ENCODE measurements around the gene PCDH9.

GRCh38 chr13:66305961-66306617 lies 924.0 kb downstream of the PCDH9 start:
- TF ChIP-seq FOS (IDR thresholded peaks at IDR 0.05; ENCODE audit: borderline replicate concordance, extremely low read depth, insufficient read length), result no peak
- no peak for TF ChIP-seq POLR2A (IDR thresholded peaks at IDR 0.05; ENCODE audit: low read depth, low read length)
- no peak for TF ChIP-seq EP300 (IDR thresholded peaks at IDR 0.05; ENCODE audit: borderline replicate concordance in 1 of 2, control insufficient read depth in 1 of 2, low read depth in 2 of 2, low read length in 2 of 2)
- TF ChIP-seq ZNF217 (IDR thresholded peaks at IDR 0.05), result no peak
- TF ChIP-seq CTCF (IDR thresholded peaks at IDR 0.05 in 2 of 3, conservative IDR thresholded peaks at IDR 0.05 in 1 of 3; ENCODE audit: control insufficient read depth in 2 of 3, extremely low read depth in 1 of 3, insufficient read depth in 1 of 3, low read depth in 3 of 3, low read length in 3 of 3), result no peak
- TF ChIP-seq EED (IDR thresholded peaks at IDR 0.05; ENCODE audit: low read depth), result no peak
- no peak for TF ChIP-seq MEF2A (IDR thresholded peaks at IDR 0.05; ENCODE audit: insufficient read depth, low read depth, low read length)
- TF ChIP-seq POLR2AphosphoS2 (IDR thresholded peaks at IDR 0.05; ENCODE audit: low read depth, low read length), result no peak
